ENCODE measurements around the gene ZCCHC14.
"Not testable (repeated sequence)": the region's sequence is repeated elsewhere in the genome, so short reads cannot be mapped to it uniquely, and the experiment has no call there.

Gene ZCCHC14

DNA sequence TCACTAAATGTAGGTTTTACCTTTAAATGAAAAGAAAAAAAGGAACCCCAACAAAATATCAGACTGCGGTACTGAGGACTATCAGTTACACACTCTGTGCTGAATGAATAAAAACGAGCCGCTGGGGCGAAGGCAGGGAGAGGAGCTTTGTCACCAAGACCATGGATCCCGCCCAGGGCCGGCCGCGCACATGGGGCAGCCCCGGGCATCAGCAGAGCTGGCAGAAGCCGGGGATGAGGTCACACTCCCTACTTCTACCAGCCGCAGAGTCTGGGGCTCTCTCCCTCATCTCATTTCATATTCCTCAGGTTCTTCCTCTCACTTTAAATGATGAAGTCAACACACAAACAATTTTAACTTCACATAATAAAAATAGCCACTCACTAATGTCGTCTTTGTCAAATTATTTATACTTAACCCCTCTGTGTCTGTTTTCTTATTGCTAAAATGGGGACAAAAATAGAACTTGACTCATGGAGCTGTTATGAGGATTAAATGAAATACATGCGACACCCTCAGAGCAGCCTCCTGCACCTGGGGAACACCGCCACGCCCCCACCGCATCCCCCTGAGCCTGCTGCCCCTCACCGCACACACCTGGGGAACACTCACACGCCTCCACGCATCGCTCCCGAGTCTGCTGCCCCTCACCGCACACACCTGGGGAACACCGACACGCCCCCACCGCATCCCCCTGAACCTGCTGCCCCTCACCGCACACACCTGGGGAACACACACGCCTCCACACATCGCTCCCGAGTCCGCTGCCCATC is 15.4 kb downstream of the ZCCHC14 start:
- not testable (repeated sequence) for DNase-seq (ENCODE audit: low spot score)

DNA sequence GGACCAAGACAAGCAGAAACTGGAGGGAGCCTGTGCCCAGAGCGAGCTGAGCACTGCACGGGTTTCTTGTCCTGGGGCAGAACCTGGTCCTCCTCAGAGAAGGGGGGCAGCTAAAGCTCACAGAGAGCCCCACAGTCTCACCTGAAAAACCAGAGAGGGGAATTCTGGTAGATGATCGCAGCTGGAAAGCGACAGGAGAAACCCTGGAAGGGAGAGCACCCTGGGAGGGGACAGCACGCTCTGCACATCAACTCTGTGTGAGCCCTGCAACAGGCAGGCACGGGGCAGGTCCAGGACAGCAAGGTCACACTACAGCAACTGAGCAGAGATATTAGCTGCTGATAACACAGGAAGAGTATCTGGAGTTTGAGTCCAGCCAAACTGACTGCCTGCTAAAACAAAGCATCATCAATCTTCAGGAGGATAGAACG is 18.2 kb downstream of the ZCCHC14 start:
- DNase-seq (ENCODE audit: low spot score) = no peak

DNA sequence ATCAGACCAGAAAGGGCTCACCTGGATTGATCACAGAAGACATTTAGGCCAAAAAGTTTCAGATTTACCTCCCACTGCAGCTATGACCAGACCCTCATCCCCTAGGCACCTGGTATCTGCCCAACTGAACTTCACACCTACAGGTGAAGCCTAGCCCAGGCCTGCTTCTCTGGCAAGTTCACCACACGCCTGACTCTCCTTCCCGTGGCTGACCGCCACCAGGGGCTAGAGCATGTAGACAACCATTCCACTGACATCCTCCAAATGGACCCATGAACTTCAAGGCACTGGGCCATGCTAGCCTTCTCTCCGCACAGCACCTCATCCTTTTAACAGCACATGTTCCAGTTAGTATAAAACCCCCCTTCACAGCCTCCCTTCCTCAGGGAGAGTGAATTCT is 18.8 kb downstream of the ZCCHC14 start:
- no peak for DNase-seq (ENCODE audit: low spot score)

DNA sequence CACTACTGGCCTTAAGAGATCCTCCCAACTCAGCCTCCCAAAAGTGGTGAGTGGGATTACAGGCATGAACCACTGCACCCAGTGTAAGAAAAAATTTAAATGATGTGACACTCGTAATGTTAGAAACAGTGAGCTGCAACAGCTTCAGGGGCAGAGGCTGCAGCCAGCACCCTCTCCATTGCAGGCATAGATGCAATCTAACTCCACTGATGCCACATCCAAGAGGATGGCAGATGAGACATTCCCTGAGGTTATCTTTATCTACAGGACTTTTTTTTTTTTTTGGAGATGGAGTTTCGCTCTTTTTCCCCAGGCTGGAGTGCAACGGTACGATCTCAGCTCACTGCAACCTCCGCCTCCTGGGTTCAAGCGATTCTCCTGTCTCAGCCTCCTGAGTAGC is 19.9 kb downstream of the ZCCHC14 start:
- no peak for DNase-seq (ENCODE audit: low spot score)

DNA sequence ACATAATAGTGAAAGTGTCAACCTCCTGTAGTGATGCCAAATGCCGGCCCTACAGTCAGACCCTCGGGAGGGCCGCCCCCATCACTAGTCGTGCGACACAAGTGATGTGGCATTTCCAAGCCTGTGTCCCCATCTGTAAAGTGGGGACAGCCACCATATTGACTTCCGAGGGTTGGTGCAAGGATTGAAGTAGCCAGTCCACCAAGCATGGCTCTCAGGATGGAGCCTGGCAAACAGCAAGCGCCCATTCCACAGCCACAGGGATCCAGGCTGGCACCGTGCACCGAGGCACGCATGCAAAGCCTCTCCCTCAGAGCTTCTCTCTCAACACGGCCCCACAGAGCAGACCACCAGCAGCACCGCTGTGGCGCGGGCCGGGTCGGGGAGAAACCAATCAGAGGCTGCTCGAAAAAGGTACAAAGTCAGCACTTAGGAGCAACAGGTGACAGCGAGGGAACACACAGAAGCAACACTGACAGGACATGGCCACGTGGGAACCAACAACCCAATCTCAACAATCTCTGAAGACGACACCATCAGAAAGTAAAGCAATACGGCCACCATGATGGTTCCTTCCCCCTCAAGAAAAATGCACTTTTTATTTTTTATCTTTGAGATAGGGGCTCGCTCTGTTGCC is 20.6 kb downstream of the ZCCHC14 start:
- DNase-seq (ENCODE audit: low spot score) = no peak

DNA sequence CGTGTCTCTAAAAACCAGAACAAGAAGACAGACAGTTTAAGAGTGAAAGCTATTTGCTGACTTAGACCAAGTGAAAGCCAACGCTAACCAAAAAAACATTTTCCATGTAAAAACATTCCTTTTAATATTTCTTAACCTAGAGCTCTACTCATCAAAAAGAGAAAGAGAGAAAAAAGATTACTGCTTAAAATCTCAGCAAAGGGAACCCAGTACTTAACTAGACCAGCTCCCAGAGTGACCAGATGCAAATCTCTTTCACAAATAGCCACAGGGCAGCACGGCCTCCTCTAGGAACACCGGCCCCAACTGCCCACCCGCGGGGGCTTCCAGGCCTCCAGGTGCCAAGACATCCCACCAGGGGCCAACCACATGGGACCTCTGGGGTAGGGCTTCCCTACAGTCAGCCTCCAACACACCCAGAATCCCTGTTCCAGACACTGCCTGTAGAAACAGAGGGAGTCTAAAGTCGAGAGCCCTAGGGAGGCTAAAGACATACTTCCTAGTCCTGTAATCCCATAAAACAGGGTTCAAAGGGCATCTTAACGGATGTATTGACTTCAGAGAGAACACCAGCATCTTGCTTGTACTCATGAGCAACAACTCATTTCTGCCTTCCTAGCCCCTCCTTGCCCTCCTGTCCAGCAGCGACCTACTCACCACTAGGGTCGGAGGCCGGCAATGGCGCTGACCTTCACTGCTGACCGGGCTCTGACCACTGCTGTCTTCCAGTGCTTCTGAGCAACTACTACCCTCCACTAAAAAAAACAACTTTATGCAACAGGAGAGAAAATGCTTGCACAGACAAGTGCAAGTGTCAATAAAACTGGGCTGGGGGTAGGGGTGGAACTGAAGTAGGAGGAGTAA is 21.3 kb downstream of the ZCCHC14 start:
- no peak for DNase-seq (ENCODE audit: low spot score)

DNA sequence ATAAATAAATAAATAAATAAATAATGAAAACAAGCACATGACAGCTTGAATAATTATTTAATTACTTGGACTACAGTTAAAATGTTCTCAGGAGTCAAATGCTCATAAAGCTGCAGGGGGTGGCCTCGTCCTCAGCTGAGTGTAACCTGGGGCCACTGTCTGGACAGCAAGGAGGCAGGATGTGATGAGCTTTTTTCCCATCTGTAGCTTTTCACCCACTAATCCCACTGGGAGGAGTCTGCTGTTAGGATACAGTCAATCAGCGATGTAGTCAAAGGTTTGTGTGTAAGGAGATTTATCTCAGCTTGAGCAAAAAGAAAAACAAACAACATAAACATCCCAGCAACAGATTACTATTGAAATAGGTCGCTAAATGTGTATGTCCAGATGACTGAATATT is 22.5 kb downstream of the ZCCHC14 start:
- DNase-seq (ENCODE audit: low spot score) = no peak

DNA sequence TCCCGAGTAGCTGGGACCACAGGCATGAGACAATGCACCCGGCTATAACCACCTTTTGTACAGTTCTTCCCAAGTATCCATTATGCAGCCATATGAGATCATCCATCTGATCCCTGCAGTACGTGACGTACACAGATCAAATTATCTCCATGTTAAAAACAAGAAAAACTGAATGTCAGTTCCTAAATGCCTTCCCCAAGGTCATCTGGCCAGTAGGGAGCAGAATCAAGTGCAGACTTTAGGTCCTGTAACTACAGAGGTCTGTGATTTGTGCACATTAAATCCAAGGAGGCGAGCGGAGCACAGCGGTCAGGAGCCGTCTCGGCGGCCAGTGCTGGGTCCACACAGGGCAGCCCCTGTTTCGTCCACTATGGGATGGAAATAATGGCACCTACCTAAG is 23.7 kb downstream of the ZCCHC14 start:
- DNase-seq (ENCODE audit: low spot score) = no peak

DNA sequence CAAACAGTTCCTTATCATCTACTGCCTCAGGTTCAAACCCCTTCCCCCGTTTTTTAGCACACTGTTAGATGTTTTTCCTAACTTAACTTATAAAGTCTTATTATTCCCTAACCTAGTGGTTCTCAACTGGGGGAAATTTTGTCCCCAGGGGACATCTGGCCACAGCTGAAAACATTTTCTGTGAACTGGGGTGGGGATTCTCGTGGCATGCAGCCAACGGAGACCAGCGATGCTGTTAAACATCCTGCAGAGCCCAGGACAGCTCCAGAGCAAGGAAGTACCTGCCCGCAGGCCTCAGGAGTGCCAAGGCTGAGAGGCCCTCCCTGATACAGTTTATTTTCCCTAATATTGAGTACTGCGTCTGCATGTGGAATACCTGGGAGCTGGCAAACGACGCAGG is 24.3 kb downstream of the ZCCHC14 start:
- no peak for DNase-seq (ENCODE audit: low spot score)

DNA sequence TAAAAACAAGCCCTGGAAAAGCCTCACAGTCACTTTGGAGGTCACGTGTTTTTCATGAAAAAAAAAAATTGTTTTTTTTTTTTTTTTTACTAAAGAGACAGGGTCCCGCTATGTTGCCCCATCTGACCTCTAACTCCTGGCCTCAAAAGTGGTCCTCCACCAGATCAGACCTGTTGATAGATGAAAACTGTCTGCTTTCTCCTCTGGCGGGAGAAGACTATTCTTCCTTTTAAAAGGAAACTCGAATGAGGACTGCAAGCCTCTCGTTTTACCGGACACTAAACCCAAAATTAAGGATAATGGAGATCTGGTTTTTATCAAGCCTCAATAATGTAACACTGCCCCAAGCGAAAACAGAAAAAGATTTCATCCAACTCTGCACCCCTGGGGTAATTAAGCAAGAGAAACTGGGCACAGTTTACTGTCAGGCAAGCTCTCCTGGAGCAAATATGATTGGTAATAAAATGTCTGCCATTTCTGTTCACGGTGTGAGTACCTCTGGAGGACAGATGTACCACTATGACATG is 25.8 kb downstream of the ZCCHC14 start:
- DNase-seq (ENCODE audit: low spot score) = no peak

DNA sequence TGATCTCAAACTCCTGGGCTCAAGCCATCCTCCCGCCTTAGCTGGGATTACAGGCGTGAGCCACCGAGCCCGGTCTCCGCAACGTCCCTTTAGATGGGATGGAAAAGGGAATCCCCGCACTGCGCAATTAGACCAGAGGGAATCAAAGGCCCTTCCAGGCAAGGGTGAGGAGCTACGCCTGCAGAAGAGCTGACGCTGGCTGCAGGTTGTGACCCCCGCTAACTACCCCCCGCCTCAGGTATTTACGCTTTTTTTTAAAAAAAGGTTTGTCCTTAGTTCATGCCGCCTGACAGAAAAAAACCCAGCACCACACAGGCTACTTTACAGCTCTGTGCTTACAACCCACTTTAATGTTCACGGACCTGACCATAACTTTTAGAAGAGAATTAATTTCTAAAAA is 26.9 kb downstream of the ZCCHC14 start:
- DNase-seq (ENCODE audit: low spot score) = no peak

DNA sequence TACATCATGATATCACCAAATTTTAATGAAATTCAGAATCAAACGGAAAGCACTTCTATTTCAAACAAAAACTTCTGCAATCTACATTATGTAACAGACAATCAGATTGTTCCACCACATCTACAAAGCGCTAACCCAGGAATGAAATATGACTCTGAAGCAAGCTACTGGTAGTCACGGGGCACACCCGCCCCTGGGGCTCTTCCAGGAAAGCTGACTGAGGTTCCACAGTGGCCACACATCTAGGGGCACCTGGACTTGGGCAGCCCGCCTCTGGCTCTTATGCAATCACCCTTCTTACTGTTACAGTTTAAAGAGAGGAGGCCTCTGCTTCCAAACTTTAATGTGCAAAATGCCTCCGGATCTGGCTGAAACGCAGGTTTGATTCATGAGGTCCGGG is 27.5 kb downstream of the ZCCHC14 start:
- DNase-seq (ENCODE audit: low spot score) = peak; percentile 79

DNA sequence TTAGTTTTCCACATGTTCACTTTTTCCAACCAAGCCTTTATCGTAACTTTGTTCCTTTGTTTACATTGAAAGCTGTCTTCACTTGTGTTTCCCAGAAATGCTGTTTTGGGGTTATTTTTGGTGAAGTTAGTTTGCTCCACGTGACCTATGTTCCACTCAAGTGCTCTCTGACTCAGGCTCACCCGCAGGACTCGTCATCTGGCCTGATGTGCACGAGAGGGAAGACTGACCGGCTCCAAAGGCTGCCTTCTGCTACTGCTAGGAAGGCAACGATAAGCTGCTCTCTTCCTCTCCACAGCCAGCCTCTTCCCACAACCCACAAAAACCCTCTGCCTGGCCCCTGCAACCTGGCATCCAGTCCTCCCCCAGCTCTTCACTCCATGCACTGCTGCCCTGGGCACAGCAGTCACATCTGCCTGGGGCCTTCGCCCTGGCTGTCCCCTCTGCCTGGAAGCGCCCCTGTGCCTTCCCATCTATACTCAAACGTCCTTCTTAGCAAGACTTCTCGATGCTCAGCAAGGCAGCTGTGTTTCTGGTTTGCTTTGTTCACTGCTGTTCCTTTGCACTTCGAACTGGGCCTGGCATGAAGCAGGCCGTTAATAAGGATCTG is 28.0 kb downstream of the ZCCHC14 start:
- DNase-seq (ENCODE audit: low spot score) = peak; percentile 72

DNA sequence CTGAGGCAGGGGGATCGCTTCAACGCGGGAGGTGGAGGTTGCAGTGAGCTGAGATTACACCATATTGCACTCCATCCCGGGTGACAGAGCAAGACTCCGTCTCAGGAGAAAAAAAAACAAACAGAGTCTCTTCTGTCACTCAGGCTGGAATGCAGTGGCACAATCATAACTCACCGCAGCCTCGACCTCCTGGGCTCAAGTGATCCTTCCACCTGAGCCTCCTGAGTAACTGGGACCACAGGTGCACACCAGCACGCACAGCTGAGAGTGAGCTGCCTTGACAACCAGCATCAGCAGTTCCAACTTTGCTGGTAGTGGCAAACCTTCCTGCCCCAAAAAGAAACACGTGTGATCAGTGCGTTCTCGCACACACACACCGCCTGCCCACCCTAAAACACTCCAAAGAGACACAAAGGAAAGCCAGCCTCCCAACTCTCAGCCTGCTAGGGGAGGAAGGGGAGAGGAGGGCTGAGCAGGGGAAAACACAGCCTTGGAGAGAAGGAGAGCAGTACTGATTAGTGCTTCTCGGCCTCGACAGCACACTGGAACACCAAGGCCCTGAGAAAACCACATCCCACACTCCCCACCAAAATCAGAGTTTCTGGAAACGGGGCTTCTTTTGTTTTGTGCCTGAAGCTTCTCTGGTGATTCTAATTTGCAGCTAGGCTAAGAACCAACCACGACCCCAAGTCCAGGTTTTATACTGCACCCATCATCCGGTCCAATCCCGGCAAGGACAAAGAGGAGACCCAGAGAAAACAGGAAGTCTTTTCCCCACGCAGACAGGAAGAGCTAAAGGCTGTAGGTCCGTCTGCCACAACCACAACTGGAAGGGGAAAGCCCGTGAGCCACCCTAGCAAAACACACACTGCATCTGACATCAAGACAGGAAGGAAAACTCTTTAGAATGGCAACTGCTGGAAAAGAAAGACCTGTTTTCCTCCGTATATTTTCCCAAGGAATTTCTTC is 28.8 kb downstream of the ZCCHC14 start:
- no peak for DNase-seq (ENCODE audit: low spot score)

DNA sequence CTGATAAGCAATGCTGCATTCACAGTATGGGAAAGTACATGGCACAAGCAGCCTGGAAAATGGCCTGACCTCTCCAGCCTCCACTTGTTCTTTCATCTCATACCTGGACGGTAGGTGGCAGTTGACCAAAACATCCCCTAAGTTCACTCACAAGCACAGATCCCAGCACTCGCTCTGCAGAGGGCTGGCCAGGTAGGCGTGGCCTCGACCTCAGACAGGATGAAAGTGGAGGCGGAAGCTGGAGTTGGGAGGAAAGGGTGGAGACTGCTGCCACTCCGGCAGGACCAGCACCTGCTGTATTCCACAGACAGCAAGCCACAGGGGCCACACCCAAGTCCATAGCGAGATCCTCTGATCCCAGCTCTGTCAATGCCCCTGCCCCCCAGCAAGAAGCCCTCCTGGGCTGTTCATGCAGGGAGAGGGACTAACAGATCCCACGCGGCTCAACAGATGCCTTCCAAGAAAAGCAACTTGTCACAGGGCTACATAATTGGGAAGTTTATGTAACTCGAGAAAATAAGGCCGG is 31.3 kb downstream of the ZCCHC14 start:
- no peak for DNase-seq (ENCODE audit: low spot score)

DNA sequence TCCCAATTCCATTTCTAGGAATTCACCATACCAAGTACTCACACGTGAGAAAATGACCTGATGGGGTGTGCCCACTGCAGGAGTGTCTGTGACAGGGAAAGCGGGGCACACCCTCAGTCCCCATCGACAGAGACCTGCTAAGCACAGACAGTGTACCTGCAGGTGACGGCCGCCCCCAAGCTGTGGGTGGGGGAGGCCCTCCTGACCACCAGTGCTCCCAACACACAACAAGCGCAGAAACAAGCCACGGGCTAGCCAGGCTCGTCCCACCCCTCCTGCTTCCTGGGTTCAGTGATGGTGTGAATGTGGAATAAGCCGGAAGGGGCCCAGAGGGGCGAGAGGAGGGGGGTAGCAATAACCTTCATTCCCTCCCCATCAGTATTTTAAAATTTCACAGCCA is 31.9 kb downstream of the ZCCHC14 start:
- no peak for DNase-seq (ENCODE audit: low spot score)

DNA sequence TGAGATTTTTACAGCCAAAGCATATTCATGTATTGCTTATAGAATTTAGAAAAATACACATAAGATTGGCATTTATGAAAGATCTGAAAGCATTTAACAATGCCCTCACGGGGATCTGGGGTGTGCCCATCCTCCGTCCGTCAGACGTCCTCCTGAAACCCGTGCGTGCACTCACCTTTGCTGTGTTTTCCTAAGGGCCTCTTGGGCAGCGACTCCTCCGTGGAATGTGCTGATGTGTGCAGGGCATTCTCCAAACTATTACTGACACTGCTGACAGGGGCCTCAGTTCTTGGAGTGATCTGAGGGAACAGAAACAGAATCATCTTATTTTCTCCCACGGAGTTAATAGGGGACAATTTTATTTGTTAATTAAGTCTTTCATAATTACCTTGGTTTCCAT is 33.0 kb downstream of the ZCCHC14 start:
- no peak for DNase-seq (ENCODE audit: low spot score)

DNA sequence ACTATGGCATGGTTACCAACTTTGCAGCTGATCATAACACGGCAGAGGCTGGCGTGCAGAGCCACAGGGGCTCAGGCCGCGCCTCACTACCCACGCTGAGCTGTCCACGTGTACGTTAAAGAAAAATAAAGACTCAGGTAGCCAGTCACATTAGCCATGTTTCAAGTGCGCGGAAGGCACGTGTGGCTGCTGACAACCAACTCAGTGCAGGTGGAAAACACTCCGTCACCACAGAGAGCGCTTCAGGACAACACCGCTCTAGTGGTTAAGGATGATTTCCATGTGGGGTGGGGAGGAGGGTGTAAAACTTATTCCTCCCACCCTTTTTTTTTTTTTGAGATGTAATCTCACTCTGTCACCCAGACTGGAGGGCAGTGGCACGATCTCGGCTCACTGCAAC is 33.8 kb downstream of the ZCCHC14 start:
- DNase-seq (ENCODE audit: low spot score) = no peak

DNA sequence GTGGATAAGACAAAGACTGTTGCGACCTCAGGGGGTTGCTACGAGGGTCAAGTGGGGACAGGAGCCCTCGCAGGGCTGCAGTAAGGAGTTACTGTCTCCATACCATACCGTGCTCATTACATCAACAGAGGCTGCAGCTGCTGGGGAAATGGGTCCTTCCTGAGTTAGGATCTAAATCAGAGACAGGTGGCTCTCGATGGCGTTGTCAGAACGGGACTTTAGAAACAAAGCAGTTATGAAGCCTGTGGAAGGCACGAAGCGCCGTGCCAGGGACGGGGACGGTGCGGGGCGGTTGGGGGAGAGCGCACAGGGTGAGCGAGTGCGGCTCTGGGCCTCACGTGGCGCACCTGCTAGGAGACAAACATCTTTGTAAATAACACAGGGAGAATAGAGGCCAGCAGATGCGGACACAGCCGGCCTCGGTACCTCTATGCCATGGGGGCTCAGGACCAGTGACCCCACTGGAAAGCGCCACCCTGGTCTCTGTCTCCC is 34.4 kb downstream of the ZCCHC14 start:
- no peak for DNase-seq (ENCODE audit: low spot score)

DNA sequence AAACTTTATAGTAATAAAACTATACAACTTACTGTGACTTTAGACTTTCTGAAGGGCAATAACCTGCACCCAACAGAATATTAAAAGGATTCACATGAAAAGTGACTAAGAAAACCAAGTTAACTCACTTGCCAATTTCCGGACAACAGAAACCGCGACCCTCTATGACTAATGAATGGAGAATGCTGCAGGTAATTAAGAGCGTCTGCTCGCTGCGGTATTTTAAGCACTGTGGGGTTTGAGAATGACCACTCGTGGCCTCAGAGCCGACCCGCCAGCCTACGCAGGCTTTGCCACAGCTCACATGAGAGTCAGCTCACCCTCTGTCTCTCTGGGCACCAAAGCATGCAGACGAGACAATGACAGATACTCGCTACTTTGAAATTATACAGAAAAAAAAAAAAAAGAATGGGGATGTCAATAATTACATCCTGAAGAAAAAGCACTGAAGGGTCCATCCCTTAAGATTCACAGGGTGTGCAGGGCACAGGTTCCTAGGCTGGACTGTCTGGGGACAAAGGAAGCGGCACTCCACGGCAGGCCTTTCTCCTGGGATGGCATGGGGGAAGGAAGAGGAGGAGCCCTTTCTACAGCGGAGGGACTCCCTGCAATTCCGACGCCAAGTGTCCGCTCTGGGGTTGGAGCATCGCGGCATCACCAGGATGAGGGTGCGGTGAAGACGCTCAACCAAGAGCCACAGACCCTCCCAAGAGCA is 35.0 kb downstream of the ZCCHC14 start:
- DNase-seq (ENCODE audit: low spot score) = no peak

All from left forelimb (tissue), 1 donor.